ENCODE data around the gene C1GALT1C1L.

The C1GALT1C1L gene

DNA sequence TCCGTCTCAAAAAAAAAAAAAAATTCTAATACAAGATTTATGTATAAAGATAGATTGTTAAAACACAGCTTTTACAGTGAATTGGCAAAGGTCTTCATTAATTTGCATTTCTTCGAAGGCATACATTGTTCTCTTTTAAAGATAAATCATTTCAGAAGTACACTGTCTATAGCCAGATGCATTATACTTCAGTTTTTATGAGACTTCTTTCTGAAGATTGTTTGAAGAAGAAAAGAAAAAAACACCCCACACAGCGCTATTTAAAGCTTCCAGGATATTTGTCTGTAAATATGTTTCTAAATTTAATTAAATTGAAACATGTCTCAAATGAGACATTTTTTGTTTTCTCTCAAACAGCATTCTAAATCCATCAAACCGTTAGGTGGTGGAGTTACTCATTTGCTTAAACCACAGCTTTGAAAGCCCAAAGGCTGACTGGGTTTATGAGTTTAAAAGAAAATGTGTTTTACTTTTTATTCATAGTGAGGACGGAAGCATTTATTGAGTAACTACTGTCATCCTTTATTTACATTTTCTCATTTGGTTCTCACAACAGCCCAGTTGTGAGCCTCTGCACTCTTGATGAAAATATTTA lies 42.4 kb upstream of the C1GALT1C1L start:
- Histone ChIP-seq H3K27me3 (ENCODE audit: control insufficient read depth, low read length) (0 out of 2 replicates have a peak, but pooled peaks cover 4% of the 10 kb centered on the region), H3K4me2 (ENCODE audit: low read length) (peak overlapping the region; percentile 53)

DNA sequence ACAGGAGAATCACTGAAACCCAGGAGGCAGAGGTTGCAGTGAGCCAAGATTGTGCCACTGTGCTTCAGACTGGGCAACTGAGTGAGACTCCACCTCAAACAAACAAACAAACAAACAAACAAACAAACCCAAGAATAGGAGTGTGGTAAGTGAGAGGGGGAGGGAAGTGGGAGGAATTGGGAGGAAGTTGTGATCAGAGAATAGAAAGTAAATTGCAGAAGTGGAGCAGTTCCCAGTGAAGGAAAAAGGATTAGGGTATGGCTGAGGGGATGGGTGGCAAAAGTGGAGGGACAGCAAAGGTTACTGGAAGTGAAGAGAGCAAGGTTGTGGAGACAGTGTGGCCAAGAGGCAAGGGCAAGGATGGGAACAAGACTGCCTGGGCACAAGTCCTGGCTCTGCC lies 41.1 kb upstream of the C1GALT1C1L start:
- H3K36me3 ChIP-seq (ENCODE audit: control insufficient read depth, low read length) = no peaks in the 10 kb centered on the region
- no peaks in the 10 kb centered on the region for H3K79me2 ChIP-seq (ENCODE audit: control insufficient read depth, low read length)
- 0 out of 2 replicates have a peak, but pooled peaks cover 4% of the 10 kb centered on the region for H3K27me3 ChIP-seq (ENCODE audit: control insufficient read depth, low read length)
- H3K9me2 ChIP-seq (replicated peaks; ENCODE audit: control insufficient read depth, low read length) = no peaks in the 10 kb centered on the region
- no peak overlapping the region for H3K27ac ChIP-seq (ENCODE audit: low read depth, low read length)
- H3K9me3 ChIP-seq (ENCODE audit: control insufficient read depth, insufficient read depth, low read length) = no peaks in the 10 kb centered on the region
- peaks cover 38% of the 10 kb centered on the region for H3K4me1 ChIP-seq (ENCODE audit: control insufficient read depth, low read length)
- TF ChIP-seq CTCF (IDR thresholded peaks at IDR 0.05; ENCODE audit: low read depth, low read length, poor library complexity, severe bottlenecking) (no peak), EZH2phosphoT487 (IDR thresholded peaks at IDR 0.05; ENCODE audit: borderline replicate concordance, low read length) (no peak)
- H4K20me1 ChIP-seq (ENCODE audit: control insufficient read depth, insufficient read depth, low read depth, low read length) = no peaks in the 10 kb centered on the region
- peaks cover 9% of the 10 kb centered on the region for H3F3A ChIP-seq (ENCODE audit: control insufficient read depth, insufficient read depth)
- peak overlapping the region; percentile 17; the same call in 1 of the 2 replicates for H3K4me3 ChIP-seq (ENCODE audit: low read length)
- H3K4me2 ChIP-seq (ENCODE audit: low read length) = peak overlapping the region; percentile 53

More for the DNA sequence above, 42.4 kb upstream of the C1GALT1C1L start:
- no peak for TF ChIP-seq EZH2phosphoT487 (IDR thresholded peaks at IDR 0.05; ENCODE audit: borderline replicate concordance, low read length)
- peaks cover 9% of the 10 kb centered on the region for H3F3A ChIP-seq (ENCODE audit: control insufficient read depth, insufficient read depth)
- H4K20me1 ChIP-seq (ENCODE audit: control insufficient read depth, insufficient read depth, low read depth, low read length) = no peaks in the 10 kb centered on the region
- peak overlapping the region; percentile 67 for H3K27ac ChIP-seq (ENCODE audit: low read depth, low read length)
- H3K4me1 ChIP-seq (ENCODE audit: control insufficient read depth, low read length) = peaks cover 38% of the 10 kb centered on the region
- H3K79me2 ChIP-seq (ENCODE audit: control insufficient read depth, low read length) = no peaks in the 10 kb centered on the region
- no peaks in the 10 kb centered on the region for H3K9me3 ChIP-seq (ENCODE audit: control insufficient read depth, insufficient read depth, low read length)
- peak overlapping the region; percentile 10 for H3K4me3 ChIP-seq (ENCODE audit: low read length)
- H3K9me2 ChIP-seq (replicated peaks; ENCODE audit: control insufficient read depth, low read length) = no peaks in the 10 kb centered on the region
- H3K36me3 ChIP-seq (ENCODE audit: control insufficient read depth, low read length) = no peaks in the 10 kb centered on the region

- Histone ChIP-seq H3K4me3 (ENCODE audit: low read length) (no peak overlapping the region), H3K9me3 (ENCODE audit: control insufficient read depth, insufficient read depth, low read length) (no peaks in the 10 kb centered on the region), H4K20me1 (ENCODE audit: control insufficient read depth, insufficient read depth, low read depth, low read length) (no peaks in the 10 kb centered on the region), H3K4me1 (ENCODE audit: control insufficient read depth, low read length) (peaks cover 35% of the 10 kb centered on the region), H3K9me2 (replicated peaks; ENCODE audit: control insufficient read depth, low read length) (no peaks in the 10 kb centered on the region), H3K27ac (ENCODE audit: low read depth, low read length) (no peak overlapping the region), H3F3A (ENCODE audit: control insufficient read depth, insufficient read depth) (peaks cover 9% of the 10 kb centered on the region), H3K79me2 (ENCODE audit: control insufficient read depth, low read length) (no peaks in the 10 kb centered on the region), H3K36me3 (ENCODE audit: control insufficient read depth, low read length) (no peaks in the 10 kb centered on the region), H3K4me2 (ENCODE audit: low read length) (no peak overlapping the region), H3K27me3 (ENCODE audit: control insufficient read depth, low read length) (0 out of 2 replicates have a peak, but pooled peaks cover 4% of the 10 kb centered on the region)
- TF ChIP-seq CTCF (IDR thresholded peaks at IDR 0.05; ENCODE audit: low read depth, low read length, poor library complexity, severe bottlenecking) (no peak), EZH2phosphoT487 (IDR thresholded peaks at IDR 0.05; ENCODE audit: borderline replicate concordance, low read length) (no peak)
These were observed 39.3 kb upstream of the C1GALT1C1L start for GRCh38 chr2:43715300-43716098.

DNA sequence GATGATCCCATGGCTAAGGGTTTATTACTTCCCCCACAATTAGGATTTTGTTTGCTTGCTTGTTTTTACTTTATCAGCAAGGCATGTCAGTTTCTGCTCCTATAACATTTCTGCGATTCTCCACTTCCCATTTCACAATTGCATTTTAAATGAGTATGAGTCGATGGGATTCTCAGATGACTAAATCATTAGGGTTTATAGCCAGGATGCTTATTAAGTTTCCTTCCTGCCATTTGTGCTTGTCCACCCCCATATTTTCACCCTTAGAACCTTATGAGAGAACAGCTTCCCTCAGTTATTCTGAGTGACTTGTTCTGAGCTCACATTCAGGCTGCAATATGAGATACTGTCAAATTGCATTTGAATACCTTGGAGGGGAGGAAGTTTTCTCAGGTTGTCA lies 37.9 kb upstream of the C1GALT1C1L start:
- no peaks in the 10 kb centered on the region for H3K36me3 ChIP-seq (ENCODE audit: control insufficient read depth, low read length)
- peaks cover 8% of the 10 kb centered on the region for H3F3A ChIP-seq (ENCODE audit: control insufficient read depth, insufficient read depth)
- no peaks in the 10 kb centered on the region for H3K79me2 ChIP-seq (ENCODE audit: control insufficient read depth, low read length)
- peaks cover 26% of the 10 kb centered on the region for H3K4me1 ChIP-seq (ENCODE audit: control insufficient read depth, low read length)
- no peak for TF ChIP-seq CTCF (IDR thresholded peaks at IDR 0.05; ENCODE audit: low read depth, low read length, poor library complexity, severe bottlenecking)
- no peak for TF ChIP-seq EZH2phosphoT487 (IDR thresholded peaks at IDR 0.05; ENCODE audit: borderline replicate concordance, low read length)
- no peaks in the 10 kb centered on the region for H3K9me3 ChIP-seq (ENCODE audit: control insufficient read depth, insufficient read depth, low read length)
- 0 out of 2 replicates have a peak, but pooled peaks cover 4% of the 10 kb centered on the region for H3K27me3 ChIP-seq (ENCODE audit: control insufficient read depth, low read length)
- H3K9me2 ChIP-seq (replicated peaks; ENCODE audit: control insufficient read depth, low read length) = no peaks in the 10 kb centered on the region
- no peak overlapping the region for H3K4me3 ChIP-seq (ENCODE audit: low read length)
- no peak overlapping the region for H3K27ac ChIP-seq (ENCODE audit: low read depth, low read length)
- H4K20me1 ChIP-seq (ENCODE audit: control insufficient read depth, insufficient read depth, low read depth, low read length) = no peaks in the 10 kb centered on the region
- H3K4me2 ChIP-seq (ENCODE audit: low read length) = no peak overlapping the region; the same call in 1 of the 2 replicates

Measured in DOHH2 (cell line).